ENCODE results near the gene EGLN2.
"Not testable (repeated sequence)": the region's sequence is repeated elsewhere in the genome, so short reads cannot be mapped to it uniquely, and the experiment has no call there.

The EGLN2 gene

DNA sequence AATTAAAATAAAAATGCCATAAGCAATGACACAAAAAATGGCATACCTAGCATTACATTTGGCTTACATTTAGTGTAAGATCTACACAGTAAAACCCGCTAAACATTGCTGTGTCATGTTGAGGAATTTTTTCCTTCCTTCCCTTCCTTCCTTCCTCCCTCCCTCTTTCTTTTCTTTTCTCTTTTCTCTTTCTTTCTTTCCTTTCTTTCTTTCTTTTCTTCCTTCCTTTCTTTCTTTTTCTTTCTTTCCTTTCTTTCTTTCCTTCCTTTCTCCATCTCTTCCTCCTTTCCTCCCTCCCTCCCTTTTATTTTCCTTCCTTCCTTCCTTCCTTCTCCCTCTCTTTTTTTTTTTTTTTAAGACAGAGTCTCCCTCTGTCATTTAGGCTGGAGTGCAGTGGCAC lies 39.5 kb downstream of the EGLN2 start:
- in situ Hi-C loops (cut with HindIII; ENCODE audit: low sequenced_read_pairs): not testable (repeated sequence)

DNA sequence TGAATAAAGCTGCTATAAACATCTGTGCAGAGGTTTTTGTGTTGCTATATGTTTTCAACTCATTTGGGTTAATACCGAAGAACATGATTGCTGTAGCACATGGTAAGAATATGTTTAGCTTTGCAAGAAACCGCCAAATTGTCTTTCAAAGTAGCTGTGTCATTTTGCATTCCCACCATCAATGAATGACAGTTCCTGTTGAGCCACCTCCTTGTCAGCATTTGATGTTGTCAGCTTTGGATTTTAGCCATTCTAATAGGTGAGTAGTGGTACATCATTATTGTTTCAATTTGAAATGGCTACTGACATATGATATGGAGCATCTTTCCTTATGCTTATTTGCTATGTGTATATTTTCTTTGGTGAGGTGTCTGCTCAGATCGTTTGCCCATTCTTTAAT lies 43.0 kb downstream of the EGLN2 start:
- in situ Hi-C loops (cut with HindIII; ENCODE audit: low sequenced_read_pairs): not testable (repeated sequence)

DNA sequence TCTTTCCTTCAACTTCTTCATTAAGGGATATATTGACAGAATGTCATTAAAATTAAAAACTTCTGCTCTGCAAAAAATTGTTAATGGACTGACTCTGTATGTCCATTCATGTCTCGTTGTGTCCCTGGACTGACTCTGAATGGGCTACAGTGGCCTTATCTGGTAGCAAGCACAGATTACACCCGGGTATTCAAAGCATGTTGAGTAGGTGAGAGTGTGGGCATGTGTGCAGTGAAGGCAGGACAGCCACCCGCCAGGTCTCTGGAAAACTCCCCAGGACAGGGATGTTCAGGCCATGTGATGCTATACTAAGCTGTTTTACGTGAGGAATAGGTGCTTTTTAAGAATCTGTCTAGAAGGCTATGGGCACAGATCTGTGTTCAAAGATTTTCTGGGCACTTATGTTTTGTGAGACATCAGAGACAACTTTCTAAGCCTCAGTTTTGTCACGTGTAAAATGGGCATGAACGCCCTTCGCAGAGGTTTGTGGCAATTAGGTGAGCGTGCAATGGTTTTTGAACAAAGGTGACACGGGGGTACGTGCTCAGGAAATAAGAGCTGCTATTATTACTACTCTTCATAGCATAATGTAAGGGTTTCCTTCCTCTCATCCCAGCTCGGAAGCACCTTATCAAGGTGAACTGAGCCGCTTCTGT lies 44.1 kb downstream of the EGLN2 start:
- in situ Hi-C loops (cut with HindIII; ENCODE audit: low sequenced_read_pairs): not testable (repeated sequence)

DNA sequence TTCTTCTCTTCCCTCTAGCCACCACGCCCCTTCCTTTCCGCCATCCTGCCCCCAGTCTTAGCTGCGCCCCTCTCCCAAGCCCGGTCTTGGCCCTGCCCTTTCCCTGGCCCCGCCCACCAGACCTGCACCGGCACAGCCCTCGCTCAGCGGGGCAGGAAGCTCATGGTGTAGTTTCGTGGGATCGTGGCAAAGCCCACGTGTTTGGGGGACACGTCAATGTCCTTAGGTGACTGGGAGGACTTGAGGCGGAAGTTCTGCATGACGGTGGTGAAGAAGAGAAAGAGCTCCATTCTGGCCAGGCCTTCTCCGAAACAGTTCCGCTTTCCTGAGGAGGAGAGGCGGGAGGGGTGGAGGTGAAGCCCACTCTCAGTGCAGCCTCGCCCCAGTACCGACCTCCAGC lies 44.7 kb downstream of the EGLN2 start:
- in situ Hi-C loops (cut with HindIII; ENCODE audit: low sequenced_read_pairs): not testable (repeated sequence)

DNA sequence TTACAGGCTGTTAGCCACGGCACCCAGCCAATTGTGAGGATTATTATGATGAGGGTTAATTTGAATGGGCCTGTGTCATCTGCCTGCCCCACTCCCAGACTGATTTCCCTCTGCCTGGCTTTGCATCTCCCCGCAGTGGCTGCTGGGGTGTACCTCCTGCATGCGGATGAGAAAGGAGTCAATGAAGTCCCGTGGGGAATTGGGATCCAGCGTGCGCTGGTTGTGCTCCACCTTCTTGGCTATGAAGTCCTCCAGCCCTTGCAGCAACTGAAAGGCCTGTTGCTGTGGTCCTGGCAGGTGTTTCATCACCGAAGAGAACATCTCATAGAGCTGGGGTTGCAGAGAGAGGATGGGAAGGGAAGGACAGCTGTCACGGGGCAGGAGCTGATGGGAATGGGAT lies 47.7 kb downstream of the EGLN2 start:
- in situ Hi-C loops (cut with HindIII; ENCODE audit: low sequenced_read_pairs): not testable (repeated sequence)

DNA sequence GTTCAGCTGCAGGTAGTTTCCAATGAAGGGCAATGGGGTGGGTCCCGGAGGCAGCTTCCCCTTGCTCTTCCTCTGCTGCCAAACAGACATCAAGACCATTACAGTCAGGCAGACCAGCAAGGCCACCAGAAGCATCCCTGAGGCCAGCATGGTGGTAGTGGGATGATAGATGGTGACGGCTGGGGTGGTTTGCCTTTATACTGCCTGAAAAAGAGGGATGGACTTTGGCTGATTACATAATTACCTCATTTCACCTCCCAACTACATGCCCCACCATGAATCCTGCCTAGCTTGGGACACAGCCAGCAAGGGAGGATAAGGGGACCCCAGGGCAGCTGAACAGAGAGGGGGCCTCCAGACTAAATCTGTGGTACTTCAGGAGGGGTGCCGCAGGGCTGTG lies 51.3 kb downstream of the EGLN2 start, which contains the start of gene CYP2A6:
CYP2A6 (minus strand) TSS at position 171 of the 400 bp plus-strand sequence; CDS start at position 150, 21 bp downstream.
- in situ Hi-C loops (cut with HindIII; ENCODE audit: low sequenced_read_pairs): not testable (repeated sequence)

DNA sequence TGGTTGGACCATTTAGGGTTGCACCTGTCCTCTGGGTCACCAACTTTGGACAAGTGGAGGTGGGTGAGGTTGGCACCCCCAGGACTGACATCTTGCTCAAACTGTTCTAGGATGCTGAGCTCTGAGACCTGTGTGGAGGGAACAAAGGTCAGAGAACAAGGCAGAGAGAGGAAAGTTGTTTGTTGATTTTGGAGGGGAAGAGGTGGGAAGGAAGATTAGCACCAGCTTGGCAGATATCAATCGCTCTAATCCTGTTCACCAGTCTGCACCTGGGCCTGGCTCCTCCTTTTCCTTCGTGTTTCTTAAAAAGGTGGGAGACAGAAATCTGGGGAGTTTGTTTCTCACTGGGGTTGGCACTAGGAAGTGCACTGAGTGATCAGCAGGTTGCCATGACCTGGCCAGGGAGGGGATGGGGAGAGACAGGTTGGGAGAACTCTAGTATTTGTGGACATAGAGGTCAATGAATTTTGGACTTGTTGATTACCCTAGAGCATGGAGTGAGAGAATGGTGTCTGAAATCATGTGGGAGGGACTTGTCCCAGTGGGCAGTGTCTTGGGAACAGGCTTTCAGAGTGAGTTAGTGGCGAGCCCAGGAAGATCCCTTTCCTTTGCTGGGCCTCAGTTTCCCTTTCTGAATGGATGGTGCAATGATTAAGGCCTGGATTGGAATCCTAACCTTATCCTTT lies 53.6 kb downstream of the EGLN2 start:
- in situ Hi-C loops (cut with HindIII; ENCODE audit: low sequenced_read_pairs): not testable (repeated sequence)
